Transverse colon (tissue), 4 donors: ENCODE measurements around the gene GLOD5. TPM values are rescaled to one million over a fixed set of nuclear protein-coding genes. Genes with fewer than 3 reads are reported as not detected.

Experiments used
- DNase-seq: peaks from one replicate; pipeline ENCODE4 v3.0.0-alpha.2; 2019
- H3K27ac ChIP-seq, 4 donors: fragments of 200-600 bp; sonication (generic); 2 replicates each; pipeline ENCODE4 v1.5.1; 2016 to 2018; ENCODE audit warnings: inconsistent platforms in 4 of 4
- H3K27me3 ChIP-seq: fragments of 200-600 bp; sonication (generic); 2 replicates; pipeline ENCODE4 v1.5.1; 2017; ENCODE audit warnings: inconsistent platforms
- H3K36me3 ChIP-seq, 4 donors: fragments of 200-600 bp; sonication (generic); 2 replicates each; pipeline ENCODE4 v1.5.1; 2017 to 2019; ENCODE audit warnings: inconsistent platforms in 4 of 4
- H3K4me1 ChIP-seq, 4 donors: fragments of 200-600 bp; sonication (generic); 2 replicates each; pipeline ENCODE4 v1.5.1; 2017 to 2020; ENCODE audit warnings: inconsistent platforms in 4 of 4
- H3K4me3 ChIP-seq, 4 donors: fragments of 200-600 bp; sonication (generic); 1 replicate in 1 of 4; 2 replicates in 3 of 4; pipeline versions ENCODE4 v1.5.1 to v1.6.1; 2017 to 2019; ENCODE audit warnings: inconsistent platforms in 4 of 4
- H3K9me3 ChIP-seq, 2 donors: fragments of 200-600 bp; sonication (generic); 2 replicates each; pipeline ENCODE4 v1.5.1; 2017 to 2019; ENCODE audit warnings: inconsistent platforms in 2 of 2
- EP300 ChIP-seq: sonication (generic); formaldehyde crosslinking; IDR thresholded peaks from one replicate; pipeline ENCODE4 v1.6.1; 2017; ENCODE audit warnings: antibody characterized with exemption, low read depth
- POLR2A ChIP-seq: fragments of 450-650 bp; IDR thresholded peaks from one replicate; pipeline ENCODE4 v1.6.1; 2016; ENCODE audit warnings: antibody characterized with exemption, mild to moderate bottlenecking, moderate library complexity
- POLR2AphosphoS5 ChIP-seq, 3 donors: sonication (generic); formaldehyde crosslinking; IDR thresholded peaks; one replicate each; pipeline ENCODE4 v1.6.1; 2016; ENCODE audit warnings: antibody characterized with exemption in 3 of 3
- WGBS, 2 donors: methylation state at CpG; one replicate each; pipeline ENCODE4 v1.1.5; 2018; ENCODE audit warnings: low coverage in 1 of 2; 5-methylcytosine and 5-hydroxymethylcytosine counted together
- in situ Hi-C, 4 donors: fragments of 200-750 bp; cut with MboI; loops; one replicate each; pipeline versions ENCODE4 v1.15.0 to v1.15.1; 2017; ENCODE audit warnings: low sequenced_read_pairs in 3 of 4, low pct_ligation_motif_present in 1 of 4, low pct_unique_long_range_greater_than_20kb in 1 of 4
- intact Hi-C: fragments of 100-400 bp; cut with DNase I; formaldehyde crosslinking; loops from one replicate; pipeline ENCODE4 v1.15.1; 2023; ENCODE audit warnings: low total_unique reads
- total RNA-seq, 4 donors: library from RNA; depleted of rRNA; stranded (reverse); fragments of >200 nt; gene quantifications; one replicate each; pipeline ENCODE4 v1.1.0, GENCODE V29; 2016
- TF ChIP-seq, protein P1 (sequence below), 5 experiments: fragments of 200-600 bp in 3 of 5; fragments of 450-650 bp in 2 of 5; sonication (generic) in 3 of 5; IDR thresholded peaks; 1 replicate in 2 of 5; 2 replicates in 3 of 5; pipeline ENCODE4 v1.5.1; 2016 to 2017; ENCODE audit warnings: antibody characterized with exemption in 5 of 5, inconsistent platforms in 3 of 5, mild to moderate bottlenecking in 2 of 5, moderate library complexity in 1 of 5

GLOD5 gene
- total RNA-seq, 4 donors from 2014 or later = 4.8 to 18.4 TPM; not detected in 2

DNA sequence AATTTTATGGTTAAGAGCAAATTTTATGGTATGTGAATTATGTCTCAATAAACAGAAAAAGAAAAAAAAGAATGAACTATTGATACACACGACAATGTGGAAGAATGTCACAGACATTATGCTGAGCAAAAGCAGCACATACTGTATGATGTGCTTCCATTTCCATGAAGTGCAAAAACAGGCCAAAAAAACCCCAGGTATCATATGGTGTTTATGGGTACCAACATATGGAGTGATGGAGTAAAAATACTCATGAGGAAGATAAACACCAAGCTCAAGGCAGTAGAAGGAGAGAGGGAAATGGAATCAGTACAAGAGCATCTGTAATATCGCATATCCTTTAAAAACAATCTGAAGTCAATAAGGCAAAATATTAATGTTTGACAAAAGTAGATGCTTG is 20.7 kb downstream of the GLOD5 start:
- Histone ChIP-seq H3K9me3 (no peaks in the 10 kb centered on the region), H3K27ac (no peak overlapping the region), H3K4me3 (no peak overlapping the region), H3K27me3 (no peaks in the 10 kb centered on the region), H3K4me1 (no peaks in the 10 kb centered on the region), H3K36me3 (no peaks in the 10 kb centered on the region)
- intact Hi-C loops (no loop called here), in situ Hi-C loops (no loop called here)
- 58 to 64% methylated on average over 2 of the region's 2 CpGs for WGBS, 2 donors
- DNase-seq = no peak
- TF ChIP-seq, protein P1, sequence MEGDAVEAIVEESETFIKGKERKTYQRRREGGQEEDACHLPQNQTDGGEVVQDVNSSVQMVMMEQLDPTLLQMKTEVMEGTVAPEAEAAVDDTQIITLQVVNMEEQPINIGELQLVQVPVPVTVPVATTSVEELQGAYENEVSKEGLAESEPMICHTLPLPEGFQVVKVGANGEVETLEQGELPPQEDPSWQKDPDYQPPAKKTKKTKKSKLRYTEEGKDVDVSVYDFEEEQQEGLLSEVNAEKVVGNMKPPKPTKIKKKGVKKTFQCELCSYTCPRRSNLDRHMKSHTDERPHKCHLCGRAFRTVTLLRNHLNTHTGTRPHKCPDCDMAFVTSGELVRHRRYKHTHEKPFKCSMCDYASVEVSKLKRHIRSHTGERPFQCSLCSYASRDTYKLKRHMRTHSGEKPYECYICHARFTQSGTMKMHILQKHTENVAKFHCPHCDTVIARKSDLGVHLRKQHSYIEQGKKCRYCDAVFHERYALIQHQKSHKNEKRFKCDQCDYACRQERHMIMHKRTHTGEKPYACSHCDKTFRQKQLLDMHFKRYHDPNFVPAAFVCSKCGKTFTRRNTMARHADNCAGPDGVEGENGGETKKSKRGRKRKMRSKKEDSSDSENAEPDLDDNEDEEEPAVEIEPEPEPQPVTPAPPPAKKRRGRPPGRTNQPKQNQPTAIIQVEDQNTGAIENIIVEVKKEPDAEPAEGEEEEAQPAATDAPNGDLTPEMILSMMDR (IDR thresholded peaks at IDR 0.05) = no peak
- no peak for TF ChIP-seq POLR2AphosphoS5 (IDR thresholded peaks at IDR 0.05)
- TF ChIP-seq EP300 = no peak
- no peak for TF ChIP-seq POLR2A

DNA sequence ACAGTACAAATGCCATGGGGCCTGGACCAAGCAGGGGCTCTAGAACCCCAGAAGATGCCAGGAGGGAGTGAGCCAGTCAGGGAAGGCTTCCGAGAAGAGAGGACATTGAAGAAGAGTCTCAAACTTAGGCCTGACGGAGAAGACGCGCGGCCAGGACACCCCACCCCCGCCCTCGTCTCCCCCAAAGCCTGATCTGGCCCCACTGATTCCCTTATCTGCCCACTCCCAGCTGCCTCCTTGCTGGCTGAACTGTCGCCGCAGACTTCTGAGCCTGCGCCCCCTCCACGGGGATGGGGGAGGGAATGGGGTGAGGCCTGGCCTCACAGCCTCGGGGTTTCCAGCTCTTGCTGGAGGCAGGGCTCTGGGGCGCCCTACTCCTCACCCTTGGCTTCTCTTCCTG is 21.2 kb downstream of the GLOD5 start:
- no peak overlapping the region for H3K27ac ChIP-seq
- H3K4me3 ChIP-seq = no peak overlapping the region
- TF ChIP-seq, protein P1 (IDR thresholded peaks at IDR 0.05) = no peak
- TF ChIP-seq POLR2A (no peak), POLR2AphosphoS5 (IDR thresholded peaks at IDR 0.05) (no peak)
- no peak for DNase-seq
- H3K27me3 ChIP-seq = no peaks in the 10 kb centered on the region
- in situ Hi-C loops = no loop called here
- intact Hi-C loops = no loop called here
- H3K9me3 ChIP-seq = no peaks in the 10 kb centered on the region
- H3K4me1 ChIP-seq = no peaks in the 10 kb centered on the region
- H3K36me3 ChIP-seq = no peaks in the 10 kb centered on the region
- 91% methylated on average over 13 of the region's 13 CpGs; no CpG with 5 or more reads in 1 of the 2 donors for WGBS, 2 donors

DNA sequence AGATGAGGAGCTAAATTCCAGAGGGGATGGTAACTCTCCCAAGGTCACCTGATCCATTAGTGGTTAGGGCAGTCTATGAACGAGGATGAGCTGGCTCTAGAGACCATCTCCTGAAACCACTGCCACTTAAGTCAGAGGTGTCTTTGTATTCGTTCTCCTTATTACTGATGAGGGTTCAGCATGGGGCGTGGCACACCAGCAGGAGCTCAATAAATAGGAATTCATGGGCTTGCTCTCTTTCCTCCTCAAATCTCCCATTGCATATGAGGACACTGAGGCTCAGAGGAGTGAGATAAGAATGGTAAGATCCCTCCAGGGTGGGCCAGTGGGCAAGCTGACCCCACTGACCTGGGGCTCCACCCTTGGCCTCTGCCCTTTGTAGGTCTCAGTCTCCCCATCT is 23.2 kb downstream of the GLOD5 start:
- no peak overlapping the region for H3K27ac ChIP-seq
- no peak for DNase-seq
- TF ChIP-seq, protein P1 (IDR thresholded peaks at IDR 0.05) = no peak
- TF ChIP-seq POLR2A (no peak), EP300 (no peak), POLR2AphosphoS5 (IDR thresholded peaks at IDR 0.05) (no peak)

DNA sequence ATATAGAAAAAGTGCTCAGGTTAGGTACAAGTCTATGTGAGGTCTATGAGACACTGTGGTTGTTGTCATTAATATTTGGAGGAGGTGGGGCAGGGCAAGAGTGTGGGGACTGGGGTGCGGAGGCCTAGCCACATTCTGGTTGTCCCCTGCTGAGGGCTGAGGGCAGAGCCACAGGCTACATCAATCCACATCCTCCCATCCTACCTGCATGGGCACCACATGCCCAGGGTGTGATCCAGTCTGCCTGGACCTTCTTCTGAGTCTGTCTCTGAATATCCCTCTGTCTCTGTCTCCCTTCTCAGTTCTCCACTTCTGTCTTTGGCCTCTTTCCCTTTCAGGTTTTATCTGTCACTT is 23.6 kb downstream of the GLOD5 start:
- intact Hi-C loops (no loop called here), in situ Hi-C loops (no loop called here)
- no peaks in the 10 kb centered on the region for H3K27me3 ChIP-seq
- H3K36me3 ChIP-seq = no peaks in the 10 kb centered on the region
- 70% methylated on average over 1 of the region's 1 CpG; no CpG with 5 or more reads in 1 of the 2 donors for WGBS, 2 donors
- no peaks in the 10 kb centered on the region for H3K4me1 ChIP-seq
- no peak overlapping the region for H3K4me3 ChIP-seq
- DNase-seq = no peak
- H3K9me3 ChIP-seq = no peaks in the 10 kb centered on the region
- no peak for TF ChIP-seq EP300
- TF ChIP-seq, protein P1 (IDR thresholded peaks at IDR 0.05) = no peak
- TF ChIP-seq POLR2A = no peak
- TF ChIP-seq POLR2AphosphoS5 (IDR thresholded peaks at IDR 0.05) = no peak
- H3K27ac ChIP-seq = no peak overlapping the region

More for the DNA sequence above, 23.2 kb downstream of the GLOD5 start:
- in situ Hi-C loops (no loop called here), intact Hi-C loops (no loop called here)
- Histone ChIP-seq H3K9me3 (no peaks in the 10 kb centered on the region), H3K27me3 (no peaks in the 10 kb centered on the region), H3K36me3 (no peaks in the 10 kb centered on the region), H3K4me1 (no peaks in the 10 kb centered on the region), H3K4me3 (no peak overlapping the region)
- WGBS, 2 donors = 42% methylated on average over 3 of the region's 3 CpGs; no CpG with 5 or more reads in 1 of the 2 donors
